Esophagus squamous epithelium (tissue), 5 donors: ENCODE measurements around the gene MIXL1. TPM values are rescaled to one million over a fixed set of nuclear protein-coding genes. Genes with fewer than 3 reads are reported as not detected.

Experiments used
- DNase-seq: peaks from one replicate; lab custom pipeline; 2025; lab: John Stamatoyannopoulos, UW
- H3K27ac ChIP-seq, 4 donors: fragments of 200-600 bp; sonication (generic); one replicate each; pipeline ENCODE4 v1.5.1; 2016 to 2019; ENCODE audit warnings: mild to moderate bottlenecking in 1 of 4
- H3K27me3 ChIP-seq, 4 donors: fragments of 200-600 bp; sonication (generic); 1 replicate in 3 of 4; 2 replicates in 1 of 4; pipeline versions ENCODE4 v1.5.1 to v1.6.0; 2017 to 2021; ENCODE audit warnings: antibody characterized with exemption in 1 of 4
- H3K36me3 ChIP-seq, 3 donors: fragments of 200-600 bp; sonication (generic); one replicate each; pipeline ENCODE4 v1.5.1; 2016 to 2019
- H3K4me1 ChIP-seq, 3 donors: fragments of 200-600 bp; sonication (generic); one replicate each; pipeline ENCODE4 v1.5.1; 2017 to 2019
- H3K4me3 ChIP-seq, 4 donors: fragments of 200-600 bp; sonication (generic); 1 replicate in 3 of 4; 2 replicates in 1 of 4; pipeline ENCODE4 v1.5.1; 2016 to 2019; ENCODE audit warnings: mild to moderate bottlenecking in 2 of 4, moderate library complexity in 1 of 4
- H3K9me3 ChIP-seq, 3 donors: fragments of 200-600 bp; sonication (generic); one replicate each; pipeline ENCODE4 v1.5.1; 2016 to 2019
- POLR2A ChIP-seq, 4 donors: fragments of 450-650 bp; IDR thresholded peaks; one replicate each; pipeline ENCODE4 v1.6.1; 2017; ENCODE audit warnings: antibody characterized with exemption in 4 of 4, mild to moderate bottlenecking in 4 of 4, moderate library complexity in 3 of 4
- WGBS, 2 donors: methylation state at CpG; one replicate each; pipeline ENCODE4 v1.1.5; 2018; 5-methylcytosine and 5-hydroxymethylcytosine counted together
- intact Hi-C: fragments of 100-400 bp; cut with DNase I; formaldehyde crosslinking; loops from one replicate; pipeline ENCODE4 v1.15.0; 2022
- total RNA-seq, 4 donors: library from RNA; depleted of rRNA; stranded (reverse); fragments of >200 nt; gene quantifications; one replicate each; pipeline ENCODE4 v1.1.0, GENCODE V29; 2016
- TF ChIP-seq, protein P1 (sequence below), 6 experiments: fragments of 450-650 bp in 4 of 6; fragments of 200-600 bp in 2 of 6; sonication (generic) in 2 of 6; IDR thresholded peaks; one replicate each; pipeline ENCODE4 v1.5.1; 2016 to 2019; ENCODE audit warnings: antibody characterized with exemption in 6 of 6, mild to moderate bottlenecking in 4 of 6, moderate library complexity in 4 of 6
- donor health status: DM: yes; HTN: yes; CAD: no.

The MIXL1 gene
- total RNA-seq, 4 donors from 2014 or later = not detected

DNA sequence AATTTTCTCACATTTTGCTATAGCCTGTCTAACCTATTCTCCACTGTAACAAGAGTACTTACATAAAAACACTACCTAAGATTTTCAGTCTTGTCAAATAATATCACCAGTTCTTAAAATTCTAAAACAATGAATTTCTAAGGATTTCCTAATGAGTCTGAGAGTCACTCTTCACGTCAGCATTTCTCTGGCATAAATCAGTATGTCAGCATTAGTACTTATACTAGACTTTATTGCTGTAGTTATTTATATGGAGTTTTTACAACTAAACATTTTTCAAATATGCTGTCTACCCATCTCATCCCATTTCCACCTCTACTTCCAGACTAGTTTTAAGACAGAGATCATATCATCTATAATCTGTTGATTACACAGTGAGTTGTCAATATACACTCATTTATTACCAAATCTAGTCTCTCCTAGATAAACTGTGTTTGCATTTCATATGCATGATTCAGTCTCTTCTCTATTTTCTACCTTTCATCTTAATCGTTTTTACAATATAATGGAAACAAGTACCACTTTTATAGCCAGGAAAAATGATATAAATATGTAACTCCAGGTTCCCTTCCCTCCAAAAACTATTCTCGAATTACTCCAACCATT is 52.7 kb downstream of the MIXL1 start:
- no peak for DNase-seq
- 88 to 89% methylated on average over 3 of the region's 3 CpGs for WGBS, 2 donors
- no peaks in the 10 kb centered on the region for H3K4me1 ChIP-seq
- intact Hi-C loops = no loop called here
- no peaks in the 10 kb centered on the region for H3K9me3 ChIP-seq
- TF ChIP-seq, protein P1, sequence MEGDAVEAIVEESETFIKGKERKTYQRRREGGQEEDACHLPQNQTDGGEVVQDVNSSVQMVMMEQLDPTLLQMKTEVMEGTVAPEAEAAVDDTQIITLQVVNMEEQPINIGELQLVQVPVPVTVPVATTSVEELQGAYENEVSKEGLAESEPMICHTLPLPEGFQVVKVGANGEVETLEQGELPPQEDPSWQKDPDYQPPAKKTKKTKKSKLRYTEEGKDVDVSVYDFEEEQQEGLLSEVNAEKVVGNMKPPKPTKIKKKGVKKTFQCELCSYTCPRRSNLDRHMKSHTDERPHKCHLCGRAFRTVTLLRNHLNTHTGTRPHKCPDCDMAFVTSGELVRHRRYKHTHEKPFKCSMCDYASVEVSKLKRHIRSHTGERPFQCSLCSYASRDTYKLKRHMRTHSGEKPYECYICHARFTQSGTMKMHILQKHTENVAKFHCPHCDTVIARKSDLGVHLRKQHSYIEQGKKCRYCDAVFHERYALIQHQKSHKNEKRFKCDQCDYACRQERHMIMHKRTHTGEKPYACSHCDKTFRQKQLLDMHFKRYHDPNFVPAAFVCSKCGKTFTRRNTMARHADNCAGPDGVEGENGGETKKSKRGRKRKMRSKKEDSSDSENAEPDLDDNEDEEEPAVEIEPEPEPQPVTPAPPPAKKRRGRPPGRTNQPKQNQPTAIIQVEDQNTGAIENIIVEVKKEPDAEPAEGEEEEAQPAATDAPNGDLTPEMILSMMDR (IDR thresholded peaks at IDR 0.05) = no peak
- no peak for TF ChIP-seq POLR2A (IDR thresholded peaks at IDR 0.05)
- H3K27ac ChIP-seq = no peak overlapping the region
- peaks cover 0 to 3% (median 0%) of the 10 kb centered on the region in 3 donors for H3K36me3 ChIP-seq
- no peaks in the 10 kb centered on the region for H3K27me3 ChIP-seq
- H3K4me3 ChIP-seq = no peak overlapping the region

Other genes with a start within 250 kb of the MIXL1 start
- 10 to 100 TPM; 10.5 to 18.7 (median 14.1) TPM for gene SDE2, start 224.3 kb upstream of the MIXL1 start, total RNA-seq
- gene H3-3A, start 160.9 kb upstream of the MIXL1 start, total RNA-seq = 100 to 1,000 TPM; 358 to 544 (median 443) TPM
- gene ACBD3, start 36.9 kb upstream of the MIXL1 start, total RNA-seq = 10 to 100 TPM; 37.0 to 64.7 (median 52.1) TPM
- 1 to 10 TPM; 2.2 to 7.2 (median 4.6) TPM for gene LIN9, start 85.5 kb downstream of the MIXL1 start, total RNA-seq
- gene PARP1, start 184.4 kb downstream of the MIXL1 start, total RNA-seq = 100 to 1,000 TPM in 1 of 4 donors, 10 to 100 TPM in 3; 56.1 to 119 (median 85.0) TPM